ENCODE data around the gene PTPRD.

- no peak for TF ChIP-seq CTCF (conservative IDR thresholded peaks at IDR 0.05; ENCODE audit: low read length)
- no peak for TF ChIP-seq EZH2phosphoT487 (IDR thresholded peaks at IDR 0.05; ENCODE audit: borderline replicate concordance, low read depth, low read length)
Observed at GRCh38 chr9:8778356-8778755, 1834.4 kb downstream of the PTPRD start.

Data from OCI-LY7 (cell line).